Activated CD4-positive, alpha-beta T cell treated with anti-CD3 and anti-CD28 coated beads, Interleukin-2, amount 50 U/mL, for 16 hours (primary cell): ENCODE results near the gene KAT14.
"Not testable (repeated sequence)": the region's sequence is repeated elsewhere in the genome, so short reads cannot be mapped to it uniquely, and the experiment has no call there.

Experiments
- DNase-seq: peaks from one replicate; pipeline ENCODE4 v3.0.0-alpha.2; 2020

Gene KAT14

DNA sequence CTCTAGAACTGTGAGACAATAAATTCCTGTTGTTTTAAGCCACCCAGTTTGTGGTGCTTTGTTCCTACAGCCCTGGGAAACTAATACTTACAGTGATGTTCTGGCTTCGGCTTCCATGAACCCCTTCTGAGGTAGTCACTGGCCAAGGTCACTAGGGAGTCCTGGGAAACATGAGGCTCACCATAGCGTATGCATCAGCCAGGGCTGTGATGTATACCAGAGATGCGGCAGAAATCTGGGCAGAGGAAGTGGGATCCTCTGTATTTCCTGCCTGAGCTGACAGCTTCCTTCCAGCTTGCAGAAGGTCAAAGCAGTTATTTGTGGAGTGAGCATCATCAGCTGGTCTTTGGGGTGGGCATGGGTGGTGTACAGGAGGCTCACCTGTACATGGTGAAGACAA, 27.9 kb downstream of the KAT14 start:
- no peak for DNase-seq

- no peak for DNase-seq
These were observed 28.7 kb downstream of the KAT14 start for GRCh38 chr20:18166241-18166881.

DNA sequence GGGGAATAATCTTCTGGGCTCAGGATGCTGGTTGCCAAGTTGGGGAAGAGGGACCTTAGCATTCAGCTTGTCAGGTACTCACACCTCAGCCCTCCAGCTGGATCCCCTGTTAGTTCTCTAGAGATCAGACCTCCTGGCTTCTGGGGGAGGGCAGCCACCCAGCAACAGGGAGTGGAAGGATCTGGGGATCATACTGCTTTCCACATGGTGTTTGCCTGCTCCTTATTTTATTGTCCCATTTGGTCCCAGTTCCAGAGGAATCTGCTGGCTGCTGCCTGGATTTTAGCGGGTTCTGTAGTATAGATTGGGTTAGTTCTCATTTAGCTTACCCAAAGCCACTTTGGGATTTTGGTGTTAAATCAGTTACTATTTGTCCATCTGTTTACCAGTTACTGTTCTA, 29.3 kb downstream of the KAT14 start:
- DNase-seq = no peak

- no peak for DNase-seq
These were observed 34.7 kb downstream of the KAT14 start for GRCh38 chr20:18172379-18172778.

DNA sequence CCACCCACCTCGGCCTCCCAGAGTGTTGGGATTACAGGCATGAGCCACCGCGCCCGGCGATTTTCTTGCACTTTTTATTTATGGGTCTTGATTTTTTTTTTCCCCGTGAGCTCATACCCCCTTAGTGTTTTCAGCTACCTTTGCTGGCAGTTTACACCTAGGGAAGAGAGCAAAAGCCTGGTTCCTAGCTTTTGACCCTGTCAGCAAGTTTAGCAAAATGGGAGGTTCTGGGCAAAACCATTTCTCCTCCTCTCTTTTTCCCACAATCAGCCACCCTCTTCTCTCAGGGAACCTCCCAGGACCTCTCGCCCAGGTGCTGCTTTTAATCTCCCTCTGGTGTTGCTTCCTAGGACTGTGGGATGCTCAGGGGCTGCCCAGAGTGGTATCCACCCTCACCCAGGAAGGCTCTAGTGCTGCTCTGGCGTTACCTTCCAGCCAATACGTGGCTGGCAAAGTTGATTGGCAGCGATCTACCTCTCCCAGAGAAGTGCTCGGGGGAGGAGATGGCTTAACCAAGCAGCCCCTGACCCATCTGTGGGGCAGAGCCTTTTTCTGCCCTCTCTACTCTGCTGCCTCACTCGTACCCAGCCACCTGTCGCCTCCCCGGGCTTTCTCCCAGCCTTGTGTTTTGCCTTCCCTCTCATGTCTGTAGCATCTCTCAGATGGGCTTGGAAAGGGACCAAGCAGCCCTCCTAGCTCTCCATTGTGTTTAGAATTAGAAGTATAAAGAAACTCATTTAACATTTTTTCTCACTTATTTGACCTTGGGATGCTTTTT, 37.4 kb downstream of the KAT14 start:
- no peak for DNase-seq

DNA sequence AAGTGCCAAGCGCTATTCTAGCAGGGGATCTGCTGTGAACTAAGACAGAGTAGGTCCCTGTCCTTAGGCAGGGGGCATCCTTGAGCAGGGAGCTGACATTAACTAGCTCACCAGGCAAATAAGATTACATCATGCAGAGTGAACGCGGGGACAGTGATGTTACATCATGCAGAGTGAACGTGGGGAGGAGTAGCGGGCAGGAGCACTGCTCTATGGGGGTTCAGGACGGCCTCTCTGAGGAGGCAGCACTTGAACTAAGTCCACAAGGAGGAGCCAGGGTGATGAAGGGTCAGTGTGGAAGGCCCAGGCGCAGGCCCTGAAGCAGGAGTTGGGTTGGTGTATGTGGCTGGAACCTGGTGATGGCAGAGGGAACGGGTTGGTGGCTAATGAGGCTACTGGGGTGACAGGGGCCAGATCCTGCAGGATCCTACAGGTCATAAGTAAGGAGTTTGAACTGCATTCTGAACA, 38.7 kb downstream of the KAT14 start:
- DNase-seq = no peak

GRCh38 chr20:18180366-18180765, 42.7 kb downstream of the KAT14 start:
- not testable (repeated sequence) for DNase-seq

GRCh38 chr20:18180815-18181214, 43.2 kb downstream of the KAT14 start:
- no peak for DNase-seq

DNA sequence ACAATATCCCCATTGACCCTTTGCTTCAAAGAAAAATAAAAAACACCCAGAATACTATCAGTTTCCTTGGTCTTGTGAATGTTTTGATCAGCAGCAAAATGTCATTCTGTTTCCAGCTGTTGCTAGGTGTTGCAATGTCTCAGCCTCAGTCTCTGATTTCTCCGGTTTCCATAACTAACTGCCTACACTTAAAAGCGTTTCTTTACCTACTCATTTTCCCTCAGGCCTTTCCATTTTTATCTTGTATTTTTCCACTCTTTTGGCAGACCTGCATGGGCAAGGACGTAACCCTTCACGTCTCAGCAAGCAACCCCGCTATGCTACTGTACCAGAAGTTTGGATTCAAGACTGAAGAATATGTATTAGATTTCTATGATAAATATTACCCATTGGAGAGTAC, 49.4 kb downstream of the KAT14 start:
- no peak for DNase-seq

DNA sequence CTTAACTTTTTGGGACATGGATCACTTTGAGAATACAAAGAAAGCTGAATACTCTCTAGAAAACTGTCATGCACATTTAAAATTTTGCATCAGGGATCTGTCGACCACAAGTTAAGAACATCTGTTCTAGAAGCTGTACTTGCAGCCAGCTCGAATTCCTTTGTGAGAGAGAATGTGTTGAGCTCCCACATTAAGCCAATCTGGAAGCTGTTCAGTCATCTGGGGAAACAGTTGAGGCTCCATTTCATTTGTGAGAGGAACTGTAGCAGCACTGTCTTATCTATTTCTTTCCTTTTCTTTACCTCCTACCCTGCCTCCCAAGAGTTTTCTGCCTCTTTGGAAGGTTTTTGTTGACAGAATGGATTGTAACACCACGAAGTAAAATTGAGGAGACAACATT, 50.8 kb downstream of the KAT14 start:
- no peak for DNase-seq

GRCh38 chr20:18190338-18191233, 52.9 kb downstream of the KAT14 start:
- DNase-seq = no peak

DNA sequence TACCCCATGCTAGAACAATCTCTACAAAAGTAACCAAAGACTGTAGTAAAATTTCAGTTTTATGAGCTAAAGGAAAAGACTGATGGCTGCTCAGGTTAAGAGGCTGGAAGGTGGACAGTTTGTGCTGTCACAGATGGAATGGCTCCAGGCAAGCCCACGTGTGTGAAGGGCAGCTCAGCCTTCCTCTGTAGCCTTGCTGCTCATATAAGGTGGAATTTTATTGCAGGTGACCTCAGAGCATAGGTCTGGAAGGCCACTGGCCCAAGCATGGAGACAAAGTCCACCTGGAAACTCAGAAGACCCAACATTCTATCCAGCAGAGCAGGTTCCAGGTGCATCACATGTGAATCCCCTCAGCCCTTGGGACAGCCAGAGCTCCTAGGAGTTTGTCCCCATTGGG, 53.6 kb downstream of the KAT14 start:
- DNase-seq = no peak

GRCh38 chr20:18194461-18194860, 56.8 kb downstream of the KAT14 start:
- not testable (repeated sequence) for DNase-seq

DNA sequence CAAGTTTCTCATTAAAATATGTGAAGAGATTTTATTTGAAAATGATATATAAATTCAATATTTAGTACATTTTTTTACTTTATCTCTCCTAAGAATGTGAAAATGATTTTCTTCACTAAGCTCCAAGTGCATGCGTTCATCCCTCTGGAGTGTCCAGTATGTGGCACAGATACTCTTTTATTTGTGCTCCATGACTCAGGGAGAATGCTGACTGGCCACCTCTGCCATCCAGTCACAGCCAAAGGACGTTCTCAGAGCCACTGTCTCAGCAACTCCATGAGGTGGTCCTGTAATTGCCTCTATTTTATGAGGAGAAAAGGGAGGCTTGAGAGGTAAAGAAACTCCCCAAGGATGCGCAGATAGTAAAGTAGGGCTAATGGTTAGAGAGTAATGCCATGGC, 58.3 kb downstream of the KAT14 start:
- no peak for DNase-seq

- DNase-seq = no peak
These were observed 59.9 kb downstream of the KAT14 start for GRCh38 chr20:18197382-18198070.

DNA sequence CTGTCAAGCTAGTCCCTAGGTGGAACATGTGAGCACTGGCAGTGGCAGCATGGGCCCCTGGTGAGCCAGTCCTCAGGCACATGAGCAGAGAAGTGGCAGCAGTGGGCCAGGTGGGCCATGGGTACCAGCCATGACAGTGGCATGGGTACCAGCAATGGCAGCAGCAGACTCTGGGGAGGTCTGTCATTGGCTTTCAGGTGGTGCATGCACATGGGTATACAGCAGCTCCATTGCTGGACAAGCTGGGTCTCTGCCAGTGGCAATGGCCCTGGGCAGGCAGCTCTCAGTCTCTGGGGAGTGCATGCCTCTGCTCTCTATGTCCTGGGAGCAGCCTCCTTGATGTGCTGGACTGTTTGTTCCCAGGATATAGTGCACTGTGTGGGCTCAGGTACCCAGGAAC, 65.3 kb downstream of the KAT14 start:
- DNase-seq = no peak

GRCh38 chr20:18203700-18204099, 66.0 kb downstream of the KAT14 start:
- not testable (repeated sequence) for DNase-seq

GRCh38 chr20:18213002-18213401, 75.3 kb downstream of the KAT14 start:
- DNase-seq = no peak

DNA sequence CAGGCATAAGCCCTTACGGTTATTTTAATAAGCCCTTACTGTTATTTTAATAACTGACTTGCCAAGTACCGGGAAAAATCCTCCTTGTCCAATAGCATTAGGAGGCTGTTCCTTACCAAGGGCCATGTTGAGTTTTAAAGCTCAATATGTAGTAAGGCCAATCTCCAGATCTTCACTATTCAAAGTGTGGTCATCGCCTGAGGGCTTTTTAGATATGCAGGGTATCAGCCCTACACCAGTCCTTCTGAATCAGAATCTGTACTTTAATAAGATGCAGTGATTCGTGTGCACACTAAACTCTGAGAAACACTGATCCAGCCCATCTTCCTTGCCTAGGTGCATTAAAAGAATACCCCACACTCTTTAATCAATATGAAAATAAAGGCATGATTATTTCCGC, 77.9 kb downstream of the KAT14 start:
- no peak for DNase-seq

- no peak for DNase-seq
These were observed 80.6 kb downstream of the KAT14 start for GRCh38 chr20:18218280-18218679.

GRCh38 chr20:18223409-18223808, 85.7 kb downstream of the KAT14 start:
- no peak for DNase-seq

- no peak for DNase-seq
These were observed 87.4 kb downstream of the KAT14 start for GRCh38 chr20:18224968-18225568.
